Right cardiac atrium (tissue), 5 donors: ENCODE measurements around the gene MAPK10. TPM values are rescaled to one million over a fixed set of nuclear protein-coding genes. Genes with fewer than 3 reads are reported as not detected.
"Not testable (repeated sequence)": the region's sequence is repeated elsewhere in the genome, so short reads cannot be mapped to it uniquely, and the experiment has no call there.

Experiments
- ATAC-seq, 2 donors: fragments of 200-7000 bp; cut with Tn5 transposase; one replicate each; pipeline versions ENCODE4 v1.8.0 to v1.9.1; 2020; ENCODE audit warnings: moderate library complexity in 2 of 2, mild to moderate bottlenecking in 1 of 2
- DNase-seq, 3 donors: peaks; one replicate each; pipeline ENCODE4 v3.0.0-alpha.2; 2020
- H3K27ac ChIP-seq: one replicate; pipeline ENCODE4 v1.5.1; 2013; ENCODE audit warnings: mild to moderate bottlenecking, low read length, control low read depth, moderate library complexity
- H3K27me3 ChIP-seq: one replicate; pipeline ENCODE4 v1.6.1; 2013; ENCODE audit not compliant: control insufficient read depth, insufficient read depth
- H3K4me1 ChIP-seq: one replicate; pipeline ENCODE4 v1.6.1; 2013; ENCODE audit warnings: low read length; ENCODE audit not compliant: control insufficient read depth, insufficient read depth
- H3K4me3 ChIP-seq: one replicate; pipeline ENCODE4 v1.5.1; 2013; ENCODE audit warnings: low read length, control low read depth
- H3K9me3 ChIP-seq: one replicate; pipeline ENCODE4 v1.6.1; 2013; ENCODE audit warnings: low read length; ENCODE audit not compliant: control insufficient read depth
- WGBS: extraction: QIAGEN DNeasy Blood & Tissue Kit; methylation state at CpG from one replicate; pipeline ENCODE4 v1.1.7; 2013; 5-methylcytosine and 5-hydroxymethylcytosine counted together
- intact Hi-C, 4 donors: fragments of 100-400 bp; cut with DNase I; formaldehyde crosslinking; loops; one replicate each; pipeline versions ENCODE4 v1.11.0 to v1.14.0; 2022 to 2023
- polyA plus RNA-seq: library from polyadenylated mRNA; stranded (reverse); fragments of 200-250 nt; gene quantifications from one replicate; pipeline ENCODE4 v1.2.3, GENCODE V29; 2013
- total RNA-seq, 4 donors: library from RNA; stranded (reverse); fragmentation: NEBNext Ultra II Directional; extraction: Animal tissue kit (Norgen Biotek cat#: 25700); gene quantifications; one replicate each; pipeline ENCODE4 v1.2.1, GENCODE V29; 2021
- donor health status: healthy with polysubstance abuse.
- donor health status: DM: no; HTN: yes; CAD: no.
- donor health status: DM: no; HTN: no; CAD: no.
- donor health status: DM: no; HTN: yes; CAD: no; lungs with severe emphysema.
- donor health status: DM: yes; HTN: yes; CAD: no.

Gene MAPK10
- total and polyA plus RNA-seq, 5 donors: 6.6 to 12.9 (median 7.8) TPM

- no peaks in the 10 kb centered on the region for H3K4me1 ChIP-seq
- ATAC-seq (no peak), DNase-seq (no peak)
- intact Hi-C loops: loop anchor here in 1 of 4 donors (10.0 kb wide), 1 partner anchor 1841 kb away; no protein-coding TSS in a partner anchor
- no peak overlapping the region for H3K4me3 ChIP-seq
- H3K9me3 ChIP-seq: no peaks in the 10 kb centered on the region
- H3K27ac ChIP-seq: no peak overlapping the region
- 77% methylated on average over 3 of the region's 3 CpGs for WGBS
- no peaks in the 10 kb centered on the region for H3K27me3 ChIP-seq
Observed at GRCh38 chr4:86344127-86344526, 15.7 kb downstream of the MAPK10 start.

- Histone ChIP-seq H3K9me3 (no peaks in the 10 kb centered on the region), H3K4me3 (no peak overlapping the region), H3K27me3 (no peaks in the 10 kb centered on the region), H3K4me1 (peaks cover 1% of the 10 kb centered on the region), H3K27ac (no peak overlapping the region)
- intact Hi-C loops: no loop called here
- WGBS: 54% methylated on average over 2 of the region's 2 CpGs
- ATAC-seq (peak; percentile 80 to 82), DNase-seq (peak in 1 of 3 donors; percentile 14)
Observed at GRCh38 chr4:86338989-86339388, 20.9 kb downstream of the MAPK10 start.

GRCh38 chr4:86338521-86338920, 21.3 kb downstream of the MAPK10 start:
- no peak for DNase-seq
- no peaks in the 10 kb centered on the region for H3K27me3 ChIP-seq
- WGBS: 33% methylated on average over 3 of the region's 3 CpGs
- no peak overlapping the region for H3K4me3 ChIP-seq
- ATAC-seq: peak; percentile 25 to 47
- intact Hi-C loops: no loop called here
- no peaks in the 10 kb centered on the region for H3K9me3 ChIP-seq
- no peak overlapping the region for H3K27ac ChIP-seq
- H3K4me1 ChIP-seq: peaks cover 1% of the 10 kb centered on the region

GRCh38 chr4:86334020-86334750, 25.7 kb downstream of the MAPK10 start:
- H3K9me3 ChIP-seq: no peaks in the 10 kb centered on the region
- no peak overlapping the region for H3K4me3 ChIP-seq
- intact Hi-C loops: no loop called here
- DNase-seq: no peak
- peaks cover 1% of the 10 kb centered on the region for H3K4me1 ChIP-seq
- WGBS: 62% methylated on average over 2 of the region's 2 CpGs
- H3K27ac ChIP-seq: no peak overlapping the region
- H3K27me3 ChIP-seq: no peaks in the 10 kb centered on the region
- no peak for ATAC-seq

GRCh38 chr4:86333236-86333635, 26.6 kb downstream of the MAPK10 start:
- intact Hi-C loops: no loop called here
- no peak overlapping the region for H3K4me3 ChIP-seq
- H3K4me1 ChIP-seq: peaks cover under 1% of the 10 kb centered on the region
- ATAC-seq: no peak
- no peaks in the 10 kb centered on the region for H3K9me3 ChIP-seq
- 0% methylated on average over 1 of the region's 1 CpG for WGBS
- no peaks in the 10 kb centered on the region for H3K27me3 ChIP-seq
- DNase-seq: peak in 1 of 3 donors; percentile 9
- H3K27ac ChIP-seq: no peak overlapping the region

- Histone ChIP-seq H3K9me3 (no peaks in the 10 kb centered on the region), H3K4me1 (no peaks in the 10 kb centered on the region), H3K27me3 (no peaks in the 10 kb centered on the region), H3K4me3 (no peak overlapping the region), H3K27ac (no peak overlapping the region)
- no peak for ATAC-seq
- WGBS: 48% methylated on average over 5 of the region's 5 CpGs
- DNase-seq: no peak
- intact Hi-C loops: no loop called here
Observed at GRCh38 chr4:86330961-86331742, 28.7 kb downstream of the MAPK10 start.

- H3K4me1 ChIP-seq, H3K27me3 ChIP-seq, ATAC-seq, H3K4me3 ChIP-seq, intact Hi-C loops, DNase-seq, H3K27ac ChIP-seq, H3K9me3 ChIP-seq: not testable (repeated sequence)
- 70% methylated on average over 5 of the region's 5 CpGs for WGBS
Observed at GRCh38 chr4:86330411-86330810, 29.4 kb downstream of the MAPK10 start.

- H3K4me1 ChIP-seq: no peaks in the 10 kb centered on the region
- no peak for ATAC-seq
- no peak overlapping the region for H3K4me3 ChIP-seq
- H3K27me3 ChIP-seq: no peaks in the 10 kb centered on the region
- 65% methylated on average over 3 of the region's 3 CpGs for WGBS
- H3K27ac ChIP-seq: no peak overlapping the region
- DNase-seq: no peak
- intact Hi-C loops: no loop called here
- H3K9me3 ChIP-seq: no peaks in the 10 kb centered on the region
Observed at GRCh38 chr4:86329431-86329830, 30.4 kb downstream of the MAPK10 start.

GRCh38 chr4:86326400-86326799, 33.5 kb downstream of the MAPK10 start:
- no peak overlapping the region for H3K4me3 ChIP-seq
- DNase-seq: no peak
- no peaks in the 10 kb centered on the region for H3K4me1 ChIP-seq
- no peak overlapping the region for H3K27ac ChIP-seq
- ATAC-seq: no peak
- no peaks in the 10 kb centered on the region for H3K27me3 ChIP-seq
- intact Hi-C loops: no loop called here
- H3K9me3 ChIP-seq: no peaks in the 10 kb centered on the region

- no peak overlapping the region for H3K27ac ChIP-seq
- intact Hi-C loops: no loop called here
- H3K27me3 ChIP-seq: no peaks in the 10 kb centered on the region
- H3K4me3 ChIP-seq: no peak overlapping the region
- no peak for ATAC-seq
- DNase-seq: no peak
- H3K9me3 ChIP-seq: no peaks in the 10 kb centered on the region
- H3K4me1 ChIP-seq: no peaks in the 10 kb centered on the region
Observed at GRCh38 chr4:86319390-86319789, 40.5 kb downstream of the MAPK10 start.

GRCh38 chr4:86315579-86315978, 44.3 kb downstream of the MAPK10 start:
- no peaks in the 10 kb centered on the region for H3K4me1 ChIP-seq
- ATAC-seq (no peak), DNase-seq (no peak)
- no peaks in the 10 kb centered on the region for H3K27me3 ChIP-seq
- H3K27ac ChIP-seq: no peak overlapping the region
- intact Hi-C loops: no loop called here
- H3K4me3 ChIP-seq: no peak overlapping the region
- H3K9me3 ChIP-seq: no peaks in the 10 kb centered on the region
